ENCODE measurements around the gene POLE.
"Not testable (repeated sequence)": the region's sequence is repeated elsewhere in the genome, so short reads cannot be mapped to it uniquely, and the experiment has no call there.

POLE gene

GRCh38 chr12:132611620-132612019 is 75.5 kb downstream of the POLE start:
- DNase-seq (ENCODE audit: low read depth): no peak

GRCh38 chr12:132610866-132611602 is 76.1 kb downstream of the POLE start:
- no peak for DNase-seq (ENCODE audit: low read depth)

- no peak for DNase-seq (ENCODE audit: low read depth)
Measured at GRCh38 chr12:132610051-132610759, 76.9 kb downstream of the POLE start, which contains the start of gene LRCOL1. LRCOL1 (minus strand) TSS chr12:132610582; CDS start chr12:132606251, 4,331 bp downstream.

DNA sequence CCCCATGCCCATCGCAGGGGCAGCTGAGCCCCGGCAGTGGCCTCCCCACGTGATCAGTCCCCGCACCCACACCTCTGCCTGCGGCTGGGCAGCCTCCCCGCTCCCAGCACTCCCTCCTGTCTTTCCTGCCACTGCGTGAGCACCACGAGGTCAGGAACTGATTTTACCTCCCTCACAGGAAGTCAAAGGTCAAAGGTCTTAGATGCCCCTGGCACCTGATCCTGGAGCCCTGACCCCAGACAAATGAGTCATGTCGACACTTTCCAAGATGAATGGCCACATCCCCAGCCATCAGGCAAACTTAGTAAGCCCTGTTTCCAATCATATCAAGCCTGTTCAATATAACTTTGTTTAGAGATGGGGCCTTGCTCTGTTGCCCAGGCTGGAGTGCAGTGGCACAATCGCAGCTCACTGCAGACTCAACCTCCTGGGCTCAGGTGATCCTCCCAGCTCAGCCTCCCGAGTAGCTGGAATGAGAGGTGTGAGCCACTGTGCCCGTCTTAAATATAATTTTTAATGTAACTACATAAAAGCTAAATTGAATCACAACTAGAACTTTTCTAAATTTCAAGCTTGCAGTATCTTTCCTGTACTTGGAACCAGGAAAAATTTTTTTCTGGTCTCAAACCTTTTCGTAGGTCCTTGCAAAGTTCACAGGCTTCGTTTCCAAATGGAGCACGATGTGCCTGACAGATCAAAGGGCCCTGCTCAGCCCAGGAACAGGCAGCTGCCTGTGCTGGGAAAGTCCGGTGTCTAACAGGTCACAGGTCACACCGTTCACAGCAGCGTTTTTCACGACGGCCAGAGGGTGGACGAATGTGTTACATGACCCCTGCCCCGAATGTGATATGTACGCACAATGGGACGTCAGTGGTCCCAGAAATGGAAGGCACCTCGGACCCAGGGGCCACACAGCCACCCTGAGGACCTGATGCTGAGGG is 78.6 kb downstream of the POLE start:
- DNase-seq (ENCODE audit: low read depth): no peak

- no peak for DNase-seq (ENCODE audit: low read depth)
Measured at GRCh38 chr12:132606927-132607326, 80.2 kb downstream of the POLE start.

GRCh38 chr12:132606466-132606865 is 80.7 kb downstream of the POLE start:
- no peak for DNase-seq (ENCODE audit: low read depth)

GRCh38 chr12:132605892-132606291 is 81.2 kb downstream of the POLE start:
- DNase-seq (ENCODE audit: low read depth): no peak

DNA sequence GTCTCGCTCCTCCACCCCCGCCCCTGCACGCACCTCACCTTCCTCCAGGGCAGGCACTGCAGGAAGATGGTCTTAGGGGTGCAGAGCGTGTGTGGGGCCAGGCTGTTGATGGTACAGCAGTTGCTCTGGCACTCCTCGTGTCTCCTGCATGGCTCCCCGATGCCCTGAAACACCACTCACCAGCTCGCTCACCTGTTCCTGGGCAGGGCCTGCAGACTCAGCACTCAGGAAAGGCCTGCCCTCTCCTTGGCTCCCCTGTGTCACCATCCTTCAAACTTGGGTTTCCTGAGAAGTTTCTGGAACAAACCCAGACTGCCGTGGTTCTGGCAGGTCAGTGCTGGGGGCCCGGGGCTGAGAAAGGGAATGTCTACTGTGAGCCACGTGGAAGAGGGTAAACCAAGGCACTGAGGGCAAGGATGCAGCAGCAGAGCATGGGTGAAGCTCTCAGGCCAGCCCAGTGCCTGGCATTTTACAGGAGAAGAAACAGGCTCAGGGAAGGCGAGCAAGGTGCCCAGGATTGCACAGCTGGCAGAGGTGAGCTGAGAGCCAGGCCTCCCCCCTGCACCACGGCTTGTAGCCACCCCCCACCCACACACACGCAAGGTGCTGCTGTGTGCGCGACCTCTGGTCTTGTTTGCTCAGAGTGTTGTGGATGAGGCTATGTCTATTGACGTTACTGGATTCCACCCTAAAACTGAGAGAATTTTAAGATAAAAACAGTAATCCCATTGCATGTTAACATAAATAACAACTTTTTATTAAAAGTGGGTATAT is 82.3 kb downstream of the POLE start:
- no peak for DNase-seq (ENCODE audit: low read depth)

GRCh38 chr12:132604151-132604618 is 83.0 kb downstream of the POLE start:
- no peak for DNase-seq (ENCODE audit: low read depth)

DNA sequence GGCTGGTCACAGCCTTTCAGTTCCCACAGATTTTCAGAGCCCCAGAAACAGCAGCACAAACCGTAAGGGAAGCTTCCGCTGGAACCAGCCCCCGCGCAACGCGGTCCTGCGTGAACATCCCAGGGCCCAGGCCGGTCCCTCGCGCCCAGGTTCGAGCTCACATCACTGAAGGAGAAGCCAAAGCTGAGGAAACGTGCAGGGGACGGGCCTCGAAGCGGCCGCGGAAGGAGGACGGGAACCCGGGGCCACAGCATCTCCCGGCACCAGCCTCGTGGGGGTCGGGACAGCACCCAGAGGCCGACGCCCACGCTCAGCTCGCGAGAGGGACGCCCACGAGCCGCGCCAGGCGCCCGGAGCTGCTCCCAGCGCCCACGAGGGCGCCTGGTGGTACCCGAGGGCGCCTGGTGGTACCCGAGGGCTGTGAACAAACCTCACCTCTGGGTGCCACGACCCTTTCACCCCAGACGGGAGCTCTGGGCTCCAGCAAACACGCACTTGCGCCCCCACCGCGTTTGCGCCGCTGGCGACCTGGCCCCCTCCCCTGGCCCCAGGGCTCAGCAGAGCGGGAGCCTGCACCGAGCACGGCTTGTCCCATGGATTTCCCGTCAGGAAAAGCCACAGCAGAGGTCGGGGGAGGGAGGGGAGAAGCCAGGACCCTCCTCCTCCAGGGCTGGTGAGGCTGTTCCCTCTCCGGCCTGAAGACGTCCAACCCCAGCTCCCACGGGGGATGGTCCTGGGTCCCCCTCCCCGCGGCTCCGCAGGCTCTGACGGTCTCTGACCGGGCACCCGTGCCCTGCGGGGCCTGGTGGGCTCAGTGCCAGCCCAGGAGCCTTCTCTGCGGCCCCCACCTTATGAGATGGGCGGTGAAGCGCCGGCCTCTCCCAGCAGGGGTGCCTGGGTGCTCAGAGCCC is 83.6 kb downstream of the POLE start:
- no peak for DNase-seq (ENCODE audit: low read depth)

GRCh38 chr12:132602572-132603239 is 84.4 kb downstream of the POLE start:
- no peak for DNase-seq (ENCODE audit: low read depth)

GRCh38 chr12:132601171-132601883 is 85.8 kb downstream of the POLE start:
- DNase-seq (ENCODE audit: low read depth): no peak

DNA sequence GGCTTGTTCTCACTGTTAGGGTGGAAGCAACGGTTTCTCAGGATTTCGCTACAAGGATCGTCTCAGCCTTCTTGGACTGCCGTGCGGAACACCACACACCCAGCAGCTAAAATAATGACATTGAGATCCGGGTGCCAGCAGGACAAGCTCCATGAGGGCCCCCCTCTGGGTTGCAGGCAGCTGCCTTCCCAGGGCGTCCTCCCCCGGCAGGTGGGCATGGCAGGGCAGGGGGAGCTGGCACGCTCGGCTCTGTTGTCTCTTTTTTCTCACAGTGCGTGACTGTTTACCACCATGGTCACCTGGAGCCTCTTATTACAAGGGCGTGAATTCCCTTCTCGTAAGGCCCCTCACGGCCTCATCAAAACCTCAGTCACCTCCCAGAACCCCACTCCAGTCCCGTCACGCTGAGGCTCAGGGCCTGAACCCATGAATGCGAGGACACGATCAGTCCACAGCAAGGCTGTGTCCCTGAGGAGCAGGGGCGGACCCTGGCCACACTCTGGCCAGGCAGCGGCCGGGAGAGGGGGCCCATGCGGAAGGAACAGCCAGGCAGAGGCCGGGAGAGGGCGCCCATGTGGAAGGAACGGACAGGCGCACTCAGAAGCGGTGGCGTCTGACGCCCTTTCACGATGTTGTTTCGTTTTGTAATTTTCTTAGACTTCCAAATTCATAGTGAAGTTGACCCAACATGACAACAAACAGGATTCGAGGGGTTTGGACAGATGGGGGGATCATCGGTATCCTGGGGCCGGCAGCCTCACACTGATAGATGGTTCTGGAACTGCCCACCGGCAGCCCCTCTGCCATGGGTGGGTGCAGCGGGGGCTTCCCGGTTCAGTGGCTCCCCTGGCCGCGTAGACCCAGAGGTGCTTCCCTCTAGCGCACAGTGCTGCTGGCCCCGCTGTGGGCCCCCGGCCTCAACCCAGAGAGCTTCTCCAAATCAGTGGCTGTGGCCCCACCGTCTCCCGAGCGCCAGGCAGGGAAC is 86.8 kb downstream of the POLE start:
- DNase-seq (ENCODE audit: low read depth): no peak

- DNase-seq (ENCODE audit: low read depth): not testable (repeated sequence)
Measured at GRCh38 chr12:132599502-132599901, 87.6 kb downstream of the POLE start.

GRCh38 chr12:132597333-132598316 is 89.5 kb downstream of the POLE start:
- DNase-seq (ENCODE audit: low read depth): no peak

DNA sequence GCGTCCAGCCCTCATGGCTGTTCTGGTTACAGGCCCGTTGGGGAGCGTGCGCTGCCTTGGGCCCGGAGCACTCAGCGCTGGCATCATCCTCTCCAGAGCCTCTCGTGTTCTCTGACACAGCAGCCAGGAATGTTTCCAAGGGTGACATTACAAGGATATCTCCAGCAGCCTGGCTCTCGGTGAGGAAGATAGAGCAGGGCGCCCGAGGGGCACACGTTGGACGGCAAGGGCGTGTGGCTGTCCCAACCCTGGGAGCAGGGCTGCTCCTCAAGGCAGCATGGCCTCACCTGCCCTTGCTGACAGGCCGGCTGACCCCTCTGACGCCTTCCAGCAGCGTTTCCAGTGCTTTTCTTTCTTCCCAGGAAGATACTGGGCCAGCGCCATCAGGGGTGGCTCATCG is 91.1 kb downstream of the POLE start:
- DNase-seq (ENCODE audit: low read depth): no peak

GRCh38 chr12:132595183-132595582 is 92.0 kb downstream of the POLE start:
- no peak for DNase-seq (ENCODE audit: low read depth)
